HG02763 (cell line): Measurements from ENCODE around the gene MAB21L4.
"Not testable (repeated sequence)": the region's sequence is repeated elsewhere in the genome, so short reads cannot be mapped to it uniquely, and the experiment has no call there.

Experiments
- ATAC-seq: cut with Tn5 transposase; IDR thresholded peaks from one replicate; pipeline ENCODE4 v1.9.1; 2021; ENCODE audit warnings: mild to moderate bottlenecking, moderate library complexity; ENCODE audit not compliant: unreplicated experiment

The MAB21L4 gene

GRCh38 chr2:240846309-240846708 lies 49.6 kb downstream of the MAB21L4 start:
- not testable (repeated sequence) for ATAC-seq

GRCh38 chr2:240840435-240841060 lies 55.4 kb downstream of the MAB21L4 start:
- no peak for ATAC-seq

GRCh38 chr2:240839152-240840143 lies 56.5 kb downstream of the MAB21L4 start:
- no peak for ATAC-seq

GRCh38 chr2:240837621-240838020 lies 58.3 kb downstream of the MAB21L4 start:
- ATAC-seq = no peak

GRCh38 chr2:240836781-240837467 lies 59.0 kb downstream of the MAB21L4 start:
- no peak for ATAC-seq
